Transverse colon (tissue), 4 donors: ENCODE data around the gene KIF21A.

Experiments
- POLR2A ChIP-seq: fragments of 450-650 bp; IDR thresholded peaks from one replicate; pipeline ENCODE4 v1.6.1; 2016; ENCODE audit warnings: antibody characterized with exemption, mild to moderate bottlenecking, moderate library complexity
- POLR2AphosphoS5 ChIP-seq, 3 donors: sonication (generic); formaldehyde crosslinking; IDR thresholded peaks; one replicate each; pipeline ENCODE4 v1.6.1; 2016; ENCODE audit warnings: antibody characterized with exemption in 3 of 3
- TF ChIP-seq, protein P1 (sequence below), 5 experiments: fragments of 200-600 bp in 3 of 5; fragments of 450-650 bp in 2 of 5; sonication (generic) in 3 of 5; IDR thresholded peaks; 1 replicate in 2 of 5; 2 replicates in 3 of 5; pipeline ENCODE4 v1.5.1; 2016 to 2017; ENCODE audit warnings: antibody characterized with exemption in 5 of 5, inconsistent platforms in 3 of 5, mild to moderate bottlenecking in 2 of 5, moderate library complexity in 1 of 5

- TF ChIP-seq, protein P1, sequence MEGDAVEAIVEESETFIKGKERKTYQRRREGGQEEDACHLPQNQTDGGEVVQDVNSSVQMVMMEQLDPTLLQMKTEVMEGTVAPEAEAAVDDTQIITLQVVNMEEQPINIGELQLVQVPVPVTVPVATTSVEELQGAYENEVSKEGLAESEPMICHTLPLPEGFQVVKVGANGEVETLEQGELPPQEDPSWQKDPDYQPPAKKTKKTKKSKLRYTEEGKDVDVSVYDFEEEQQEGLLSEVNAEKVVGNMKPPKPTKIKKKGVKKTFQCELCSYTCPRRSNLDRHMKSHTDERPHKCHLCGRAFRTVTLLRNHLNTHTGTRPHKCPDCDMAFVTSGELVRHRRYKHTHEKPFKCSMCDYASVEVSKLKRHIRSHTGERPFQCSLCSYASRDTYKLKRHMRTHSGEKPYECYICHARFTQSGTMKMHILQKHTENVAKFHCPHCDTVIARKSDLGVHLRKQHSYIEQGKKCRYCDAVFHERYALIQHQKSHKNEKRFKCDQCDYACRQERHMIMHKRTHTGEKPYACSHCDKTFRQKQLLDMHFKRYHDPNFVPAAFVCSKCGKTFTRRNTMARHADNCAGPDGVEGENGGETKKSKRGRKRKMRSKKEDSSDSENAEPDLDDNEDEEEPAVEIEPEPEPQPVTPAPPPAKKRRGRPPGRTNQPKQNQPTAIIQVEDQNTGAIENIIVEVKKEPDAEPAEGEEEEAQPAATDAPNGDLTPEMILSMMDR (IDR thresholded peaks at IDR 0.05): no peak
- no peak for TF ChIP-seq POLR2AphosphoS5 (IDR thresholded peaks at IDR 0.05)
- no peak for TF ChIP-seq POLR2A
Measured at GRCh38 chr12:39344926-39345325, 98.0 kb downstream of the KIF21A start.
